ENCODE data around the gene KHK. TPM values are rescaled to one million over a fixed set of nuclear protein-coding genes. Genes with fewer than 3 reads are reported as not detected.

Gene KHK
- total RNA-seq (2014; rRNA removed; shearing (Covaris generic)) = not detected in 2 replicates
- polyA plus RNA-seq (2016; fragmentation: Nextera tagmentation; extraction: Ambion mirVana) = 0.24 and 0.51 TPM in 2 replicates

DNA sequence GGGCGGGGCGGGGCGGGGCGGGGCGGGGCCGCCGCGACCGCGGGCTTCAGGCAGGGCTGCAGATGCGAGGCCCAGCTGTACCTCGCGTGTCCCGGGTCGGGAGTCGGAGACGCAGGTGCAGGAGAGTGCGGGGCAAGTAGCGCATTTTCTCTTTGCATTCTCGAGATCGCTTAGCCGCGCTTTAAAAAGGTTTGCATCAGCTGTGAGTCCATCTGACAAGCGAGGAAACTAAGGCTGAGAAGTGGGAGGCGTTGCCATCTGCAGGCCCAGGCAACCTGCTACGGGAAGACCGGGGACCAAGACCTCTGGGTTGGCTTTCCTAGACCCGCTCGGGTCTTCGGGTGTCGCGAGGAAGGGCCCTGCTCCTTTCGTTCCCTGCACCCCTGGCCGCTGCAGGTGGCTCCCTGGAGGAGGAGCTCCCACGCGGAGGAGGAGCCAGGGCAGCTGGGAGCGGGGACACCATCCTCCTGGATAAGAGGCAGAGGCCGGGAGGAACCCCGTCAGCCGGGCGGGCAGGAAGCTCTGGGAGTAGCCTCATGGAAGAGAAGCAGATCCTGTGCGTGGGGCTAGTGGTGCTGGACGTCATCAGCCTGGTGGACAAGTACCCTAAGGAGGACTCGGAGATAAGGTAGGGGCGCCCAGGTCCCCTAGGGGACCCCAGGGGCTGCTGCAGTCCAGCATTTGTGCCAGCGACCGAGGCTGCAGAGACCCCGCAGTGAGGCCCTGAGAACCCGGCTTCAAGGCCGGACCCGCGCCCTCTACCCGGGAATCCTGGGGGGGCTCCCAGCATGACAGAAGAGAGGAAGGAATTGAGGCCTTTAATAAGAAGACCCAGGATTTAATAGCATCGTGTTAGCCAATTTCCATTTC, at the start of gene KHK:
Gene KHK (plus strand): TSS at position 49 of the 870 bp plus-strand sequence. CDS start 488 bp downstream, at position 537.
- peak within 1 kb of the TSS; percentile 73 for H3K4me3 ChIP-seq
- no peaks in the 10 kb centered on the region for H4K20me1 ChIP-seq (ENCODE audit: insufficient read depth)
- H3F3A ChIP-seq (ENCODE audit: insufficient read depth) = peaks cover 13% of the 10 kb centered on the region
- no peaks in the 10 kb centered on the region for H3K9me3 ChIP-seq (ENCODE audit: low read depth)
- peak within 1 kb of the TSS; percentile 59 for H3K27ac ChIP-seq
- H3K27me3 ChIP-seq (replicated peaks; ENCODE audit: insufficient read depth) = no peaks in the 10 kb centered on the region
- DNase-seq = peak; percentile 26
- peaks cover 4% of the 10 kb centered on the region for H3K79me2 ChIP-seq (ENCODE audit: insufficient read depth)
- H2AFZ ChIP-seq = peak within 1 kb of the TSS; percentile 63
- H3K4me2 ChIP-seq (ENCODE audit: unreplicated experiment) = peak within 1 kb of the TSS; percentile 75
- H3K36me3 ChIP-seq (ENCODE audit: low read depth) = no peaks in the 10 kb centered on the region
- TF ChIP-seq EZH2 (IDR thresholded peaks at IDR 0.05; ENCODE audit: insufficient read depth, poor library complexity, severe bottlenecking) (no peak), EZH2phosphoT487 (IDR thresholded peaks at IDR 0.05; ENCODE audit: insufficient read depth, low read depth) (no peak)
- H3K9ac ChIP-seq = peak within 1 kb of the TSS; percentile 74
- in situ Hi-C loops (cut with MboI) = no loop called here
- 15% methylated on average over 46 to 54 of the region's 54 CpGs for WGBS, 2 experiments (ENCODE audit: low coverage in 1 of 2, low lambda C conversion rate in 2 of 2, missing lambda C conversion rate in 2 of 2)
- no peaks in the 10 kb centered on the region for H3K9me2 ChIP-seq (ENCODE audit: insufficient read depth)
- H3K4me1 ChIP-seq (ENCODE audit: insufficient read depth) = no peaks in the 10 kb centered on the region

DNA sequence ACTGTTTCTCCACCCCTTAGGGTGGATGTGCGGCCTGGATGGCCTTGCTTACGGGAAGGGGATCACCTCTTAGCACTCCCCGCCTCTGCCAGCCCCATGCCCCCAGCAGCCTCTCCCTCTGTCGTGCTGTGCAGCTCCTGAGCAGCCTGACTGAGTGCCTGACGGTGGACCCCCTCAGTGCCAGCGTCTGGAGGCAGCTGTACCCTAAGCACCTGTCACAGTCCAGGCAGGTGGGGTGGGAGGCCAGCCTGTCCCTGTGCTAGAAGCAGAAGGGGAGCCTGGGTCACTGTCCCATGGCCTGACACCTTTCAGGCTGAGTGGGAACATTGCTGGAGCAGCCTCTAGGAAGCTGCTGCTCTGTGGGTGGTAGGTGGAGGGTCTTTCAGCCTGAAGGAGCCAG, 48.6 kb upstream of the KHK start:
- Histone ChIP-seq H3K27ac (no peak overlapping the region), H3F3A (ENCODE audit: insufficient read depth) (peaks cover 30% of the 10 kb centered on the region), H3K9me2 (ENCODE audit: insufficient read depth) (no peaks in the 10 kb centered on the region), H3K4me2 (ENCODE audit: unreplicated experiment) (no peak overlapping the region), H4K20me1 (ENCODE audit: insufficient read depth) (no peaks in the 10 kb centered on the region), H3K9me3 (ENCODE audit: low read depth) (no peaks in the 10 kb centered on the region), H3K4me1 (ENCODE audit: insufficient read depth) (peaks cover 9% of the 10 kb centered on the region; the same call in 1 of the 2 replicates), H3K9ac (no peak overlapping the region), H2AFZ (no peak overlapping the region), H3K36me3 (ENCODE audit: low read depth) (peaks cover 68% of the 10 kb centered on the region), H3K27me3 (replicated peaks; ENCODE audit: insufficient read depth) (no peaks in the 10 kb centered on the region), H3K4me3 (no peak overlapping the region), H3K79me2 (ENCODE audit: insufficient read depth) (peaks cover 50% of the 10 kb centered on the region)
- no peak for TF ChIP-seq EZH2 (IDR thresholded peaks at IDR 0.05; ENCODE audit: insufficient read depth, poor library complexity, severe bottlenecking)
- no peak for TF ChIP-seq EZH2phosphoT487 (IDR thresholded peaks at IDR 0.05; ENCODE audit: insufficient read depth, low read depth)
- 86 to 92% methylated on average over 5 to 6 of the region's 6 CpGs for WGBS, 2 experiments (ENCODE audit: low coverage in 1 of 2, low lambda C conversion rate in 2 of 2, missing lambda C conversion rate in 2 of 2)
- no peak for DNase-seq
- in situ Hi-C loops (cut with MboI) = no loop called here

DNA sequence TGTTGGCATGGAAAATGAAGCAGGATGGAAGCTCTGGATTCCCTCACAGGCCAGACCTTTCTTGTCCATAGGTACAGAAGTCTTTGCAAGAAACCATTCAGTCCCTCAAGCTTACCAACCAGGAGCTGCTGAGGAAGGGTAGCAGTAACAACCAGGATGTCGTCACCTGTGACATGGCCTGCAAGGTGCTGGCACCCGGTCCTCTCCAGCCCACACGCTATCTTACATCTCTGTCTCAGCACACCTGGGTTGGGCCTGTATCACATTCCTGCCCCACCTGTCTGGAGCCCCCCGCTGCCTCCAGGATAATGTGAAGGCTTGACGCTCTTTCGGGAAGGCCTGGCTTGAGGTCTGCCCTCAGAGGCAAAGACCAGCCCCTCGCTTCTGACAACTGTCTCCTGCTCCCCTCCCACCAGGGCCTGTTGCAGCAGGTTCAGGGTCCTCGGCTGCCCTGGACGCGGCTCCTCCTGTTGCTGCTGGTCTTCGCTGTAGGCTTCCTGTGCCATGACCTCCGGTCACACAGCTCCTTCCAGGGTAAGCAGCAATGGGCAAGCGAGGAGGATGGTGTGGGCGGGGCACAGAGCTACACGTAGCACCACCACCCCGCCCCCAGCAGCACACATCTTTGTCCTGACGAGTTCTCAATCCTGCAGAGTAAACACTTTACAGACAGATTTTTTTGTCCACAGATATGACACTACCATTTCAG, 47.8 kb upstream of the KHK start:
- Histone ChIP-seq H3K4me1 (ENCODE audit: insufficient read depth) (peaks cover 9% of the 10 kb centered on the region; the same call in 1 of the 2 replicates), H3F3A (ENCODE audit: insufficient read depth) (peaks cover 33% of the 10 kb centered on the region), H3K9ac (no peak overlapping the region), H3K9me3 (ENCODE audit: low read depth) (no peaks in the 10 kb centered on the region), H3K36me3 (ENCODE audit: low read depth) (peaks cover 68% of the 10 kb centered on the region), H3K9me2 (ENCODE audit: insufficient read depth) (no peaks in the 10 kb centered on the region), H4K20me1 (ENCODE audit: insufficient read depth) (no peaks in the 10 kb centered on the region), H3K79me2 (ENCODE audit: insufficient read depth) (peaks cover 42% of the 10 kb centered on the region), H3K4me3 (no peak overlapping the region), H3K27me3 (replicated peaks; ENCODE audit: insufficient read depth) (no peaks in the 10 kb centered on the region), H3K27ac (no peak overlapping the region), H3K4me2 (ENCODE audit: unreplicated experiment) (no peak overlapping the region), H2AFZ (no peak overlapping the region)
- DNase-seq = no peak
- TF ChIP-seq EZH2phosphoT487 (IDR thresholded peaks at IDR 0.05; ENCODE audit: insufficient read depth, low read depth) = no peak
- TF ChIP-seq EZH2 (IDR thresholded peaks at IDR 0.05; ENCODE audit: insufficient read depth, poor library complexity, severe bottlenecking) = no peak
- in situ Hi-C loops (cut with MboI) = no loop called here
- WGBS, 2 experiments (ENCODE audit: low coverage in 1 of 2, low lambda C conversion rate in 2 of 2, missing lambda C conversion rate in 2 of 2) = 84% methylated on average over 17 of the region's 17 CpGs

DNA sequence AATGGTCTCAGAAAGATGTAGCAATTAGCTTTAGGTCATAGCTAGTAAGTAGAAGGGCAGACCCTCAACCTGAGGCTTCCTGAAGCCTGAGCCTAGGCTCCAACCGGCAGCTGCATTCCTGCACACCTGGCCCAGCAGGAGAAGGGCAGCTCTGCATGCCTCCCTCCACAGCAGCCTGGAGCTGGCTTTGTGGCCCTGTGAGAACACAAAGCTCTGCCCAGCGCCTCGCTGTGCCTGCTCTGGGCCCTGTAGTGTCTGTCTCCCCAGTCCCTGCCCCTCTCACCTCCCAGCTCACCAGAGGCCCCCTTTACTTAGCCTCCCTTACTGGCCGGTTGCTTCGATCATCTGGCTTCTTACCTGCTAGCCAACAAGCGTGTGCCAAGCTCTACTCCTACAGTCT, 47.1 kb upstream of the KHK start:
- peaks cover 68% of the 10 kb centered on the region for H3K36me3 ChIP-seq (ENCODE audit: low read depth)
- peaks cover 36% of the 10 kb centered on the region for H3K79me2 ChIP-seq (ENCODE audit: insufficient read depth)
- 95% methylated on average over 4 to 6 of the region's 6 CpGs for WGBS, 2 experiments (ENCODE audit: low coverage in 1 of 2, low lambda C conversion rate in 2 of 2, missing lambda C conversion rate in 2 of 2)

More for the DNA sequence above, 47.1 kb upstream of the KHK start:
- in situ Hi-C loops (cut with MboI) = no loop called here
- TF ChIP-seq EZH2phosphoT487 (IDR thresholded peaks at IDR 0.05; ENCODE audit: insufficient read depth, low read depth) (no peak), EZH2 (IDR thresholded peaks at IDR 0.05; ENCODE audit: insufficient read depth, poor library complexity, severe bottlenecking) (no peak)
- H3K27ac ChIP-seq = no peak overlapping the region
- no peak for DNase-seq
- no peak overlapping the region for H3K4me3 ChIP-seq
- no peak overlapping the region for H3K9ac ChIP-seq
- 0 out of 2 replicates have a peak, but pooled peaks cover 4% of the 10 kb centered on the region for H3K4me1 ChIP-seq (ENCODE audit: insufficient read depth)
- H3K4me2 ChIP-seq (ENCODE audit: unreplicated experiment) = no peak overlapping the region
- no peaks in the 10 kb centered on the region for H3K27me3 ChIP-seq (replicated peaks; ENCODE audit: insufficient read depth)
- H4K20me1 ChIP-seq (ENCODE audit: insufficient read depth) = no peaks in the 10 kb centered on the region
- H2AFZ ChIP-seq = no peak overlapping the region
- H3F3A ChIP-seq (ENCODE audit: insufficient read depth) = peaks cover 33% of the 10 kb centered on the region
- H3K9me3 ChIP-seq (ENCODE audit: low read depth) = no peaks in the 10 kb centered on the region
- H3K9me2 ChIP-seq (ENCODE audit: insufficient read depth) = no peaks in the 10 kb centered on the region
